Erythroblast (primary cell): ENCODE measurements around the gene DCAF4.

Experiments
- GATA1 ChIP-seq: IDR thresholded peaks from 2 replicates; pipeline ENCODE4 v1.6.1; 2011; ENCODE audit warnings: low read depth, mild to moderate bottlenecking, control low read depth, low read length, moderate library complexity
- POLR2A ChIP-seq: IDR thresholded peaks from 2 replicates; pipeline ENCODE4 v1.6.1; 2011; ENCODE audit warnings: mild to moderate bottlenecking, low read length

DNA sequence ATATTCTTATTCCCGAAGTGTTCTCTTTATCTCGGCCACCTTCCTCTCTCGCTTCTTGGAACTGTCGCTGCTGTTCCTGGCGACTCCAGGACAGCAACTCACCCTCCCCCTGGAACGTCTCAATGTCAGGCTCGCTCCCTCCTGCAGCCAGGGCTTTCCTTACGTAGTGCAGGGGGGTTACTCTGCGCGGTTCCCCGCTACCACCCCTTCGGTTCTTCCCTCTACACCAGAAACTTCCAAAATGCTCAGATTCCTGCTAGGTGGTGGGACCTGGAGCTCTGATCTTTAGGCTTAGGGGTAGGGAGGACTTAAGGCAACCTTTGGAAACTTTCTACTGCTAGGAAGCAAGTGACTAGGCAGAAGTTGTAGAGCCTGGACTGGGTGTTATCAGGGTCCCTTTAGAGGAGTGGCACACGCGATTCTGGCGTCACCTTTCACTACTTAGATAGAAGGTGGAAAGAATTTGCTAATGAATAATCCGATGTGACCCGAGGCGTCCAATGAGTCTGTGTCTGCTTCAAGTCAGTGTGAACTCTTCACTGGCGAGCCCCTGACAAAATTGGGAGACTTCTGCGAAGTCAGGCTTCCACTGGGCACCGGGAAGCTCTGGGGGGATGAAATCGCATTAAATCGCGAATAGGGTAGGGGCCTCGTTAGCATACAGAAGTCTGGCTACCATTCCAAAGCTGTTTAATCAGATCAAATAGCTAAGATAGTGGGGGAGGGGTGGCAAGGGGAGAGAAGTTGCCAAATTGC, 31.5 kb upstream of the DCAF4 start:
- TF ChIP-seq POLR2A (no peak), GATA1 (no peak)
